Memory B cell (primary cell): Measurements from ENCODE around the gene LDAH.
A peak's percentile ranks its signal among the peaks of the same experiment; 100 is the strongest.

Experiments
- ATAC-seq: fragments of 150-1000 bp; cut with Tn5 transposase; 2 replicates; pipeline ENCODE4 v1.10.0; 2021; ENCODE audit warnings: low read depth, mild to moderate bottlenecking, moderate library complexity
- DNase-seq, 2 donors: peaks; one replicate each; pipeline ENCODE4 v3.0.0; 2022; ENCODE audit warnings: low spot score in 2 of 2
- H3K27ac Mint-ChIP-seq: one replicate; pipeline ENCODE4 v1.8.0; 2022; ENCODE audit warnings: mild to moderate bottlenecking, moderate library complexity, mixed read lengths
- H3K27me3 Mint-ChIP-seq: one replicate; pipeline ENCODE4 v1.8.0; 2022; ENCODE audit warnings: mixed read lengths
- H3K36me3 Mint-ChIP-seq: one replicate; pipeline ENCODE4 v1.8.0; 2022; ENCODE audit warnings: mild to moderate bottlenecking, mixed read lengths
- H3K4me1 Mint-ChIP-seq: one replicate; pipeline ENCODE4 v1.8.0; 2022; ENCODE audit warnings: mixed read lengths
- H3K4me3 Mint-ChIP-seq: one replicate; pipeline ENCODE4 v1.8.0; 2022; ENCODE audit warnings: mild to moderate bottlenecking, moderate library complexity, mixed read lengths
- H3K9me3 Mint-ChIP-seq: one replicate; pipeline ENCODE4 v1.8.0; 2022; ENCODE audit warnings: mixed read lengths

LDAH gene

DNA sequence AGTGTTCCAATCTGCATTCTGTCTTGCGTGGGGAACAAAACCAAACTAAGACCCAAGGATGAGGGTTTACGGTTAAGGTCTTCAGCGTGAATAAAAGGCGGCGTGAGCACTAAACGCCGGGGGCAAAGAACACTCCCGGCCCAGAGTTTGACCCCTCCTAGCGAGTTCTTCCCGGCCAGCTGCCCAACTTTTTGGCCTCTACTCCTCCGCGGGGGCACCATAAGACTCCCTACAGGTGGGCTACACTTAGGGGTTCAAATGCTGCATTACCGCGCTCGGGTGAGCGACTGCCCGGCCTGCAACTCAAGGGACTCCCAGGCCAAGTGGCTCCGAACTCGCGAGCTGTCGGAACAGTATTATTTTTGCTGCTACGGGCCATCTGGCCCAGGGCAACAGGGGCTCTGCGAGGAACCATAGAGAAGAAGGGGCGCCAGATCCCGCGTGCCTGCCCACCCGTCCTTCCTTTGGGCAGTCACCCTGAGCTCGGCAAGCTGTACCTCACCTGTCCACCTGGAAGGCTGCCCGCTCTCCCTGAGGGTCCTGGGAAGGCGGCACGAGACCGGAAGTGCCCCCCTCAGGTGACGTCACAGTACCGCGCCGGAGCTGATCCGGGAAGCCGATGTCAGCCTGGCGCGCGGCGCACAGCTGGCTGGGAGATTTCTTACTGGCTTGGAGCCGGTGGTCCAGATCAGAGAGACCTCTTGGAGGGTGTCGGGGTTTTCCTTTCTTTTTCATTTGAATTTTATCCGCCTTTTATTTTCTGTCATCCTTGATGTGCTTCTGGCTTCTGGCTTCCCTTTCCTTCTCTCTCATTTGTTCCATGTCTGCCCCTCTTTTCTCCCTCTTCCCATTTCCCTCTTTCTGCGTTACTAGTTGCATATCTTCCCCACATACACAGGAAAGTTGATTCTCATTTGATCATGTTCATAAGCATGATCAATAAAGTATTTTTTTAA, at the start of gene LDAH:
Gene LDAH, minus strand, starts transcription at position 567 of the 956 bp plus-strand sequence. CDS start 21,638 bp downstream, outside the sequence.
- Mint-ChIP-seq H3K27me3 (no peaks in the 10 kb centered on the region), H3K9me3 (no peaks in the 10 kb centered on the region), H3K4me1 (peaks cover 12% of the 10 kb centered on the region), H3K36me3 (no peaks in the 10 kb centered on the region), H3K4me3 (peak within 1 kb of the TSS; percentile 94), H3K27ac (peak within 1 kb of the TSS; percentile 99)
- DNase-seq: peak; percentile 76 to 91
- peak; percentile 82 for ATAC-seq

DNA sequence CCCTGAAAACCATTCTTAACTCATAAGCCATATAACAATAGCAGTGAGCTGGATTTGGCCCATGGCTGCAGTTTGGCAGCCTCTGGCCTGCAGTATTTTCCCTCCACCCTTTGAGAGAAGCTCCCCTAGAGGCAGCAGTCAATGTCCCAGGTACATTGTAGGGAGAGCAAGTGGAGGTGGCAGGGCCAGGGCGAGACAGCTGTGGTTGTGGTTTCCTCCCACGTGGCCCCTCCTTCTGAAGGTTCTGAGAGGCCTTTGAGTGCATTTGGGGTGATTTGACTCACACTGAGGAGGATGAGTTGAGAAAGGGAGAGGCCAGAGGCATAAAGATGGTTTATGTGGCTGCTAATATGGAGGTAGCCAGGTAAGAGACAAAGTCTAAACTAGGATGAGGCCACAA, 45.5 kb upstream of the LDAH start:
- H3K27ac Mint-ChIP-seq: no peak overlapping the region
- peaks cover 5% of the 10 kb centered on the region for H3K4me1 Mint-ChIP-seq
- peaks cover 10% of the 10 kb centered on the region for H3K27me3 Mint-ChIP-seq
- DNase-seq (no peak), ATAC-seq (peak; percentile 69)
- H3K4me3 Mint-ChIP-seq: no peak overlapping the region
- H3K36me3 Mint-ChIP-seq: no peaks in the 10 kb centered on the region
- H3K9me3 Mint-ChIP-seq: peaks cover 6% of the 10 kb centered on the region

DNA sequence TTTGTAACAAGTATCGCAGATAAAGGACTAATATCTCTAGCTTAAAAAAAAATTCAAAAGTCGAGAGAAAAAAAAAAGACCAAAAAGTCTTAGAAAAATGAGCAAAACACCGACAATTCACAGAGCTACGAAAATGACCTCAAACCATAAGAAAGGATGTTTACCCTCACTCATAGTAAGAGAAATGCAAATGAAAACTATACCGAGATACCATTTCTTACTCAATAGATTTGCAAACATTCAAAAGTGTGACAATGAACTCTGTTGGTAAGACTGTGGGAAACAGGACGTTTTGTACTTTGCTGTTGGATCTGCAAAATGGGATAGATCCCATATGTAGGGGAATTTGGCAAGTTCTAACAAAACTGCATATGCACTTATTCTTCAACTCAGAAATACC, 39.9 kb upstream of the LDAH start:
- no peak for ATAC-seq
- peaks cover 6% of the 10 kb centered on the region for H3K9me3 Mint-ChIP-seq
- peaks cover 2% of the 10 kb centered on the region for H3K4me1 Mint-ChIP-seq
- no peak overlapping the region for H3K4me3 Mint-ChIP-seq
- H3K36me3 Mint-ChIP-seq: no peaks in the 10 kb centered on the region
- DNase-seq: no peak
- H3K27ac Mint-ChIP-seq: no peak overlapping the region
- peaks cover 7% of the 10 kb centered on the region for H3K27me3 Mint-ChIP-seq

DNA sequence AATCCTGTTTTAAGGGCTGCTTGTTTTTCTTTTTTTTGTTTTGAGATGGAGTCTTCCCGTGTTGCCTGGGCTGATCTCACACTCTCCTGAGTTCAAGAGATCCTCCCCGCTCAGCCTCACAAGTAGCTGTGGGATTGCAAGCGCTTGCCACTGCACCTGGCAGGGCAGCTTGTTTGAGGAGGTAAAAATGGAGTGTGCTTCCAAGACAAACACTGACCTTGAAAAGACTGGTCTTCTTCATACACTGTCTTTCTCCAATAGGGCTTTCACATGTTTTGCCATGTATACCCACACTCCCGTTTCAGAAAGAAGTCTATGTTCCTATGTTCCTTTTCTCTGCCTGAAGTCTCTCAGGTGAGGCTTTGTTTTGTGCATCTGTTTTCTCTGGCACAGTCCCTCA, 32.6 kb upstream of the LDAH start:
- H3K4me3 Mint-ChIP-seq: no peak overlapping the region
- H3K27me3 Mint-ChIP-seq: peaks cover 5% of the 10 kb centered on the region
- no peaks in the 10 kb centered on the region for H3K9me3 Mint-ChIP-seq
- no peaks in the 10 kb centered on the region for H3K4me1 Mint-ChIP-seq
- no peak for DNase-seq
- no peak for ATAC-seq
- no peaks in the 10 kb centered on the region for H3K36me3 Mint-ChIP-seq
- no peak overlapping the region for H3K27ac Mint-ChIP-seq

DNA sequence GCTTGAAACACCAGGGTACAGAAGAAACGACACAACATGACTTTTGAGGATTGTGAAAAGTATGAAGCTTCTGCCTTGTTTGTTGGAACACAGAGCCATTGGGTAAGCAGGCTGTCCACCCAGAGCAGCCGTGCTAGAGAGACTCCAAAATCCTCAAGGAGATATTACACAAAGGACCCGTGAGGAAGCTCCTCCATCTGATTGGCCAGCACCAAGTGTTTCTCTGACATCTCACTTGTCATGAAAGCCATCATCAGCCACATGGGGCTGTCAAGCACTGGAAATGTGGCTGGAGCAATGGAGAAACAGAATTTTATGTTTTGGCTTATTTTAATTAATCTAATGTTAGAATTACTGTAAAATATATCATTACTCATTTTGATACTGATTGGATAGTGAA, 29.8 kb upstream of the LDAH start:
- H3K27me3 Mint-ChIP-seq: peaks cover 5% of the 10 kb centered on the region
- no peak overlapping the region for H3K27ac Mint-ChIP-seq
- no peaks in the 10 kb centered on the region for H3K4me1 Mint-ChIP-seq
- DNase-seq (no peak), ATAC-seq (no peak)
- H3K4me3 Mint-ChIP-seq: no peak overlapping the region
- H3K9me3 Mint-ChIP-seq: no peaks in the 10 kb centered on the region
- H3K36me3 Mint-ChIP-seq: no peaks in the 10 kb centered on the region

DNA sequence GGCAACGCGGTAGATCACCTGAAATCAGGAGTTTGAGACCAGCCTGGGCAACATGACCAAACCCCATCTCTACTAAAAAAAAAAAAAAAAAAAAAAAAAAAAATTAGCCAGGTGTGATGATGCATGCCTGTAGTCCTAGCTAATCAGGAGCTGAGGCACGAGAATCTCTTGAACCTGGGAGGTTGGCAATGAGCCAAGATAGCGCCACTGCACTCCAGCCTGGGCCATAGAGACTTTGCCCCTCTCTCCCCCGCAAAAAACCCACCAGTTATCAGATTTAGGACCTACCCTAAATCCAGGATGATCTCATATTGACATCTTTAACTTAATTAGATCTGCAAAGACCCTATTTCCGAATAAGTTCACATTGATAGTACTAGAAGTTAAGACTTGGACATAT, 29.2 kb upstream of the LDAH start:
- no peak overlapping the region for H3K27ac Mint-ChIP-seq
- DNase-seq (no peak), ATAC-seq (no peak)
- H3K9me3 Mint-ChIP-seq: no peaks in the 10 kb centered on the region
- no peaks in the 10 kb centered on the region for H3K36me3 Mint-ChIP-seq
- H3K4me1 Mint-ChIP-seq: no peaks in the 10 kb centered on the region
- peaks cover 5% of the 10 kb centered on the region for H3K27me3 Mint-ChIP-seq
- no peak overlapping the region for H3K4me3 Mint-ChIP-seq

DNA sequence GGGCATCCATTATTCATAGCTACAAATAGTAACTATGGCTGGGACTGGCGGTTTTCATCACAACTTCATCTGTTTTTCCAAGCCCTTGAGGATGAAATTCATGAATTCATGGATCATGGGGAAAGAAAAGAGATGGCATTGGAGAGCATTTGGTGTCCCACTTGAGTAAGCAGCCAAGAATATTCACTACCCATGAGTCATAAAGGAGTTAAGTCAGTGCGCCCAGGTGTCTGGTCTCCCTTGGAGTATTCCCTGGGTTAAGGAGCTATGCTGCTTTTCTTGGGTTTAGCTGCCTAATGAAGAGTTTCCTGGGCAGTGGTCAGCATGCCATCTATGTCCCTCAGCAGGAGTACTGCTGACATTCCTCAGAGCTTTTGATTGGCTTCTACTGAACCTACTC, 21.3 kb upstream of the LDAH start:
- DNase-seq (no peak), ATAC-seq (no peak)

DNA sequence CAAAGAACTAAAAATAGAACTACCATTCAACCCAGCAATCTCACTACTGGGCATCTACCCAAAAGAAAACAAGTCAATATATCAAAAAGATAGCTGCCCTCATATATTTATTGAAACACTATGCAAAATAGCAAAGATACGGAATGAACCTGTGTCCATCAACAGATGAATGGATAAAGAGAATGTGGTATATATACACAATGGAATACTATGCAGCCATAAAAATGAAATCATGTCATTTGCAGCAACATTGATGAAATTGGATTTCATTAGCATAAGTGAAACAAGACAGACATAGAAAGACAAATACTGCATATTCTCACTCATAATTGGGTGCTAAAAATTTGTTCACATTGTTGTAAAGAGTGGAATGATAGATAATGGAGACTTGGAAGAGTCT, 16.2 kb upstream of the LDAH start:
- Mint-ChIP-seq H3K27me3 (peaks cover 28% of the 10 kb centered on the region), H3K4me3 (no peak overlapping the region), H3K36me3 (no peaks in the 10 kb centered on the region), H3K9me3 (peaks cover 4% of the 10 kb centered on the region), H3K4me1 (no peaks in the 10 kb centered on the region), H3K27ac (no peak overlapping the region)
- DNase-seq (no peak), ATAC-seq (no peak)

More for the DNA sequence above, 21.3 kb upstream of the LDAH start:
- peaks cover 21% of the 10 kb centered on the region for H3K27me3 Mint-ChIP-seq
- H3K9me3 Mint-ChIP-seq: peaks cover under 1% of the 10 kb centered on the region
- H3K27ac Mint-ChIP-seq: no peak overlapping the region
- H3K4me1 Mint-ChIP-seq: no peaks in the 10 kb centered on the region
- H3K4me3 Mint-ChIP-seq: no peak overlapping the region
- no peaks in the 10 kb centered on the region for H3K36me3 Mint-ChIP-seq

DNA sequence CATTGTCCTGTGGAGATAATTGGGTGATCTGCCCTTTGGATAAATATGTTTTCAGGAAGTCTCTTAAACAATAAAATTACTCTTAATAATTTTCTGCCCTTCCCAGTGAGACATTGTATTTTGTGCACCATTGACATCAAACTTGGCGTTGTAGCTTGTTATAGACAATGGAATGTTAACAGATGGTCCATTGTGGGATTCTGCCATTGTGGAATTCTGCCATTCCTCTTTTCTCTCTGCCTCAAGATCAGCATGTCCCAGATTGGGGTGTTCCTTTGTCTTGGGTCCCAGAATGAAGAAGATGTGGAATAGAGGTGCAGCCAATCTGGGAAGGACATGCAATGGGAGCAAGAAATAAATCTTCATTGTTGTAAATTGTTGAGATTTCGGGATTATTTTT, 15.1 kb upstream of the LDAH start:
- Mint-ChIP-seq H3K27me3 (peaks cover 29% of the 10 kb centered on the region), H3K36me3 (no peaks in the 10 kb centered on the region), H3K27ac (no peak overlapping the region), H3K9me3 (peaks cover 4% of the 10 kb centered on the region), H3K4me3 (no peak overlapping the region), H3K4me1 (no peaks in the 10 kb centered on the region)
- DNase-seq (no peak), ATAC-seq (no peak)

DNA sequence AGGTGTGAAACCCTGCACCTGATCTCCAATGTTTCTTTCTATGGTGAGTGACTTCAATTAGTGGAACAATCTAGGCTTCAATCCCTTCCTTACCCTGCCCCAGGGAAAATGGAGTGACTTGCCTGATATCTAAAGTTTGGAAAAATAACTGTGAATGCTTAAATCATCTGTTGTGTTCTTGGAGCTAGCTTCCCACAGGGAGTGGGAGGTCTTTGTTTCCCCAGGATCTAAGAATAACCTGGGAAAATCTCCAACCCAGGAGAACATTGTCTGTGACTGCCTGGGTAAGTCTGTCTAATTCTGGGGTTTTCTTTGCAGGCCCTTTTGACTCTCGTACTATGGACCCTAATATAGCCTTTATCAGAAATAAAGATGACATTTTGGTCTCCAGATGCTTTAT, 13.6 kb upstream of the LDAH start:
- no peaks in the 10 kb centered on the region for H3K36me3 Mint-ChIP-seq
- H3K4me1 Mint-ChIP-seq: no peaks in the 10 kb centered on the region
- peaks cover 23% of the 10 kb centered on the region for H3K27me3 Mint-ChIP-seq
- DNase-seq: no peak
- no peak overlapping the region for H3K27ac Mint-ChIP-seq
- H3K4me3 Mint-ChIP-seq: no peak overlapping the region
- H3K9me3 Mint-ChIP-seq: peaks cover 4% of the 10 kb centered on the region
- ATAC-seq: no peak

DNA sequence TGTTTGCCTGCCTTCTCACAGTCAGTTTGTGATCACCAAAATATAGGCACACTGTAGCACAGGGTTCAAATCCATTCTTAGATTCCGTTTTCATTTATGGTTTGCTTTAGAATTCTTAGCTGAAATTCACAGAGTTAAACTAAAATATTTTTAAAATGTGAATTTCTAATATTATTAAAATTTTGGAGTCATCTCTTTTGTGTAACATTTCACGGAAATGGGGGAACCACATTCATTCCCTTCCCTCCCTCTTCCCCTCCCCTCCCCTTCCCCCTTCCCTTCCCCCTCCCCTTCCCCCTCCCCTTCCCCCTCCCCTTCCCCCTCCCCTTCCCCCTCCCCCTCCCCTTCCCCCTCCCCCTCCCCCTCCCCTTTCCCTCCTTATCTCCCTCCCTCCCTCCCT, 11.4 kb upstream of the LDAH start:
- peaks cover 8% of the 10 kb centered on the region for H3K9me3 Mint-ChIP-seq
- DNase-seq (no peak), ATAC-seq (no peak)
- no peaks in the 10 kb centered on the region for H3K36me3 Mint-ChIP-seq
- no peaks in the 10 kb centered on the region for H3K4me1 Mint-ChIP-seq
- H3K27me3 Mint-ChIP-seq: peaks cover 32% of the 10 kb centered on the region
- no peak overlapping the region for H3K27ac Mint-ChIP-seq
- H3K4me3 Mint-ChIP-seq: no peak overlapping the region

DNA sequence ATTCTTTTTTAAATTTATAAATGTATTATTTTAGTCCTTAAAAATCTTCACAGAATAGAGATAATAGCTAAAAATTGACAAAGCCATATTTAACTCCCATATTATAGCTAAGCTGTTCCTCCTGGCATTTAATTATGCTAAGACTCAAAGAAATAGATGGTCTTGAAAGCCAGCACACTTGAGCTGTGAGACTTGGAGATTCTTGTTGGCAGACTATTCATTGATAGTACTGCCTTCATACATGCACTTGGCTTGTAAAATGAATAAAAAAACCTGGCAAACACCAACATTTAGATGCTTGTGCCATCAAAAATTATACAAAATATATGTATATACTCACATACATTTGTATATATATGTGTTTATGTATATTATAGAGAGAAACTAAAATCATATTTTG, 9.7 kb upstream of the LDAH start:
- Mint-ChIP-seq H3K27me3 (peaks cover 24% of the 10 kb centered on the region), H3K27ac (no peak overlapping the region), H3K4me3 (no peak overlapping the region), H3K36me3 (no peaks in the 10 kb centered on the region), H3K4me1 (no peaks in the 10 kb centered on the region), H3K9me3 (peaks cover 6% of the 10 kb centered on the region)
- no peak for ATAC-seq
- no peak for DNase-seq

DNA sequence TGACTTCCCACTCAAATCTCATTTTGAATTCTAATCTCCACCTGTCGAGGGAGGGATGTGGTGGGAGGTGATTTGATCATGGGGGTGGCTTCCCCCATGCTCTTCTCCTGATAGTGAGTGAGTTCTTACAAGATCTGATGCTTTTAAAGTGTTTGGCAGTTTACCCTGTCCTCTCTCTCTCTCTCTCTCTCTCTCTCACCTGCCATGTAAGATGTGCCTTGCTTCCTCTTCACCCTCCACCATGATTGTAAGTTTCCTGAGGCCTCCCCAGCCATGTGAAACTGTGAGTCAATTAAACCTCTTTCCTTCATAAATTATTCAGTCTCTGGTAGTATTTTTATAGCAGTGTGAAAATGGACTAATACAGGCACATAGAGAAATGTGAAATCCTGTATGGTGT, 7.0 kb upstream of the LDAH start:
- ATAC-seq: no peak
- H3K4me1 Mint-ChIP-seq: no peaks in the 10 kb centered on the region
- H3K27ac Mint-ChIP-seq: no peak overlapping the region
- peaks cover 6% of the 10 kb centered on the region for H3K9me3 Mint-ChIP-seq
- no peaks in the 10 kb centered on the region for H3K36me3 Mint-ChIP-seq
- no peak overlapping the region for H3K4me3 Mint-ChIP-seq
- DNase-seq: no peak
- peaks cover 21% of the 10 kb centered on the region for H3K27me3 Mint-ChIP-seq

DNA sequence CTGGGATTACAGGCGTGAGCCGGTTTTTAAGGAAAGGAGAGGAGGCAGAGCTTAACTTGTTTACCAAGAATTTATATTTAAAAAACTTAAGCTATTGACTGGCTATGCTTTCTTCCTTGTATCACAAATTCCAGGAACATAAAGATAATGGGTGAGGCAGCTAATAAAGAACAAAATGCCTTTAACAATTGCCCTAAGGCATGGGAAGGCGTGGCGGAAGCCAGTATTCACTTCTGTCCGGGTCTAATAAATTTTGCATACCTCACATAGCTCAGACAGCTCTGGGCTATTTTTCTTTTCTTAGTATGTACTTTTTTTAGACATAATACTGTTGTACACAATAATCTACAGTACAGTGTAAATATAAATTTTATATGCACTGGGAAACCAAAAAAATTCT, 1.0 kb upstream of the LDAH start:
- no peak for DNase-seq
- Mint-ChIP-seq H3K9me3 (no peaks in the 10 kb centered on the region), H3K4me1 (peaks cover 6% of the 10 kb centered on the region), H3K36me3 (no peaks in the 10 kb centered on the region), H3K4me3 (no peak overlapping the region), H3K27ac (no peak overlapping the region), H3K27me3 (no peaks in the 10 kb centered on the region)
- ATAC-seq: no peak

DNA sequence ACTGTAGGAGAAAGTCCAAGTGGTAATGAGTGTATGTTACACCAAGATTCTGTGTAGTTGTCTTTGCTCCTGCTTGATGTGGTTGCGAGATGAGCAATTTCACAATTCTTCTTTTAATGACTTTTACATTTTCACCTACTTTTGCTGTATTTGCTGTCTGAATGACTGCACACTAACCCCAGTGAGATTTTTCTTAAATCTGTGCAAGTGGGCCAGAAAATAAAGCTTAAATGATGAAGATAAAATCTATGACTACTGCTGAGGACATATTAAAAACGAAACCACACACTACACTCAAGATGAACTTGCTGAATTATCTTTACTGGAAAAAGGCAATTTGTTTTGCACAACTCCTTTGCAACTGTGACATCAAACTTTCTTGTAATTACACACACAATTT, 4.1 kb downstream of the LDAH start:
- Mint-ChIP-seq H3K4me3 (no peak overlapping the region), H3K9me3 (peaks cover 1% of the 10 kb centered on the region), H3K27ac (no peak overlapping the region), H3K27me3 (no peaks in the 10 kb centered on the region), H3K4me1 (peaks cover 30% of the 10 kb centered on the region), H3K36me3 (peaks cover 2% of the 10 kb centered on the region)
- ATAC-seq (no peak), DNase-seq (no peak)
